Measurements from ENCODE around the gene DEPP1. TPM values are rescaled to one million over a fixed set of nuclear protein-coding genes. Genes with fewer than 3 reads are reported as not detected.

Gene DEPP1
- total and polyA plus RNA-seq, 2 of the 13 experiments (the other 11 are each of a cell fraction or from before 2014, with no cell fraction given), result 14.8 to 270 TPM

- TF ChIP-seq POGK (CRISPR knock-in tag; conservative IDR thresholded peaks at IDR 0.05) (peak; percentile 63), SMAD1 (CRISPR knock-in tag; IDR thresholded peaks at IDR 0.05; ENCODE audit: borderline replicate concordance, low read depth) (no peak), ZSCAN21 (CRISPR knock-in tag; IDR thresholded peaks at IDR 0.05; ENCODE audit: borderline replicate concordance) (no peak; the same call in 1 of the 2 replicates), RBAK (CRISPR knock-in tag; IDR thresholded peaks at IDR 0.05) (no peak), TBX2 (CRISPR knock-in tag; IDR thresholded peaks at IDR 0.05; ENCODE audit: borderline replicate concordance) (peak; percentile 85), NBN (conservative IDR thresholded peaks at IDR 0.05) (no peak), ZFP91 (CRISPR knock-in tag; IDR thresholded peaks at IDR 0.05; ENCODE audit: borderline replicate concordance) (peak; percentile 59; the same call in 1 of the 2 replicates), ZNF75D (CRISPR knock-in tag; IDR thresholded peaks at IDR 0.05; ENCODE audit: borderline replicate concordance) (no peak), ZNF121 (CRISPR knock-in tag; IDR thresholded peaks at IDR 0.05) (no peak), ZNF777 (CRISPR knock-in tag; IDR thresholded peaks at IDR 0.05) (no peak), HHEX (CRISPR knock-in tag; IDR thresholded peaks at IDR 0.05) (peak; percentile 53; the same call in 1 of the 2 replicates), SP140L (CRISPR knock-in tag; IDR thresholded peaks at IDR 0.05; ENCODE audit: borderline replicate concordance) (peak; percentile 77; the same call in 1 of the 2 replicates), RELA (CRISPR knock-in tag; IDR thresholded peaks at IDR 0.05) (no peak), CBX1 (IDR thresholded peaks at IDR 0.05; ENCODE audit: low read depth) (no peak), GLMP (CRISPR knock-in tag; IDR thresholded peaks at IDR 0.05; ENCODE audit: borderline replicate concordance) (no peak), ATF7 (IDR thresholded peaks at IDR 0.05) (no peak), ATF7 (CRISPR knock-in tag; IDR thresholded peaks at IDR 0.05) (no peak), MNT (IDR thresholded peaks at IDR 0.05) (peak; percentile 4; the same call in 1 of the 2 replicates), ZNF230 (CRISPR knock-in tag; IDR thresholded peaks at IDR 0.05) (no peak), GMEB2 (CRISPR knock-in tag; IDR thresholded peaks at IDR 0.05; ENCODE audit: low read depth) (no peak), TEAD2 (CRISPR knock-in tag; IDR thresholded peaks at IDR 0.05) (no peak)
Observed at GRCh38 chr10:44995914-44996669, 17.5 kb upstream of the DEPP1 start (continued).
